Breast epithelium (tissue), 3 donors: ENCODE results near the gene VAC14.

ENCODE experiments used
- POLR2A ChIP-seq: fragments of 450-650 bp; IDR thresholded peaks from one replicate; pipeline ENCODE4 v1.6.1; 2016; ENCODE audit warnings: antibody characterized with exemption, mild to moderate bottlenecking, moderate library complexity
- POLR2AphosphoS5 ChIP-seq, 3 donors: sonication (generic); formaldehyde crosslinking; IDR thresholded peaks; one replicate each; pipeline ENCODE4 v1.6.1; 2017; ENCODE audit warnings: antibody characterized with exemption in 3 of 3
- TF ChIP-seq, protein P1 (sequence below), 3 donors: fragments of 450-650 bp; IDR thresholded peaks; one replicate each; pipeline ENCODE4 v1.5.1; 2016 to 2017; ENCODE audit warnings: antibody characterized with exemption in 3 of 3, mild to moderate bottlenecking in 3 of 3, moderate library complexity in 3 of 3

DNA sequence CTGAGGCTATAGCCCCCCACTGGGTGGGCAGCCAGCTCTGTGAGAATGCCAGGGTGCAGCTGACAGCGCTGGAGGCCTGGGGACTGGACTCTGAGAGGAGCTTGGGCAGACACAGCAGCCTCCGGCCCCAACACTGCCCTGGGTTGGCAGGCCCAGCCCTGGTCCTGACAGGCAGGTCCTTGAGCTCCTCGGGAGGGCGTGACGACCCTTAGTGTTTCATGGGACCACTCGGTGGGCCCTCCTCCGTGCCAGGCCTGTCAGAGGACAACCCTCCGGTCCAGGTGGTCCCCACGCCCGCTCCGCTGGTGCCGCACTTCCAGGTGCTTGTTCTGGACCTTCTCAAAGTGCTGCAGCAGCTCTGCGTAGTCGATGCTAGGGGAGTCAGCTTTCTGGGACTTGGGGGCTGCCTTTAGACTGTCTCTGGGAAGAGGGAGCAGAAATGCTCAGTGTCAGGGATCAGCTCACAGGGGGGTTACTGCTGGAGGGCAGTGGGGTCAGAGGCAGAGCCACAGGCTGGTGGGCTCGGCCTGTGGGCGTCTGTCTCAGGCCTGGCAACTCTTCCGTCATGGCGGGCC is 113.2 kb downstream of the VAC14 start:
- TF ChIP-seq POLR2AphosphoS5 (IDR thresholded peaks at IDR 0.05) (no peak), POLR2A (no peak)
- TF ChIP-seq, protein P1, sequence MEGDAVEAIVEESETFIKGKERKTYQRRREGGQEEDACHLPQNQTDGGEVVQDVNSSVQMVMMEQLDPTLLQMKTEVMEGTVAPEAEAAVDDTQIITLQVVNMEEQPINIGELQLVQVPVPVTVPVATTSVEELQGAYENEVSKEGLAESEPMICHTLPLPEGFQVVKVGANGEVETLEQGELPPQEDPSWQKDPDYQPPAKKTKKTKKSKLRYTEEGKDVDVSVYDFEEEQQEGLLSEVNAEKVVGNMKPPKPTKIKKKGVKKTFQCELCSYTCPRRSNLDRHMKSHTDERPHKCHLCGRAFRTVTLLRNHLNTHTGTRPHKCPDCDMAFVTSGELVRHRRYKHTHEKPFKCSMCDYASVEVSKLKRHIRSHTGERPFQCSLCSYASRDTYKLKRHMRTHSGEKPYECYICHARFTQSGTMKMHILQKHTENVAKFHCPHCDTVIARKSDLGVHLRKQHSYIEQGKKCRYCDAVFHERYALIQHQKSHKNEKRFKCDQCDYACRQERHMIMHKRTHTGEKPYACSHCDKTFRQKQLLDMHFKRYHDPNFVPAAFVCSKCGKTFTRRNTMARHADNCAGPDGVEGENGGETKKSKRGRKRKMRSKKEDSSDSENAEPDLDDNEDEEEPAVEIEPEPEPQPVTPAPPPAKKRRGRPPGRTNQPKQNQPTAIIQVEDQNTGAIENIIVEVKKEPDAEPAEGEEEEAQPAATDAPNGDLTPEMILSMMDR (IDR thresholded peaks at IDR 0.05), result no peak
